Measurements from ENCODE around the gene BHLHE40. TPM values are rescaled to one million over a fixed set of nuclear protein-coding genes. Genes with fewer than 3 reads are reported as not detected.

BHLHE40 gene
- total and polyA plus RNA-seq, 2 of the 4 experiments (the other 2 are of a cell fraction), result 22.8 to 31.8 TPM

GRCh38 chr3:5004319-5005152 lies 25.3 kb downstream of the BHLHE40 start:
- H4K8ac ChIP-seq (ENCODE audit: low read depth in 2 of 2, low read length in 2 of 2), result no peak overlapping the region
- H4K20me1 ChIP-seq (ENCODE audit: insufficient read depth, low read length), result no peaks in the 10 kb centered on the region
- no peak overlapping the region for H2AK5ac ChIP-seq (ENCODE audit: low read depth, low read length)
- no peaks in the 10 kb centered on the region for H3K27me3 ChIP-seq (ENCODE audit: control insufficient read depth, insufficient read depth, low read length)
- no peak for ATAC-seq (ENCODE audit: low read depth)
- no peak overlapping the region for H2BK15ac ChIP-seq (ENCODE audit: low read depth, low read length)
- no peak overlapping the region for H2BK20ac ChIP-seq (ENCODE audit: low read depth, low read length)
- TF ChIP-seq FOS (IDR thresholded peaks at IDR 0.05; ENCODE audit: low read depth, low read length), result no peak
- no peak for TF ChIP-seq ELK1 (IDR thresholded peaks at IDR 0.05; ENCODE audit: borderline replicate concordance, low read depth, low read length)
- TF ChIP-seq CEBPB (IDR thresholded peaks at IDR 0.05; ENCODE audit: low read depth, low read length), result no peak
- TF ChIP-seq MAZ (IDR thresholded peaks at IDR 0.05; ENCODE audit: borderline replicate concordance, low read depth, low read length), result no peak
- TF ChIP-seq CTCF (conservative IDR thresholded peaks at IDR 0.05; ENCODE audit: low read depth, low read length), result no peak
- no peak for TF ChIP-seq MAFK (IDR thresholded peaks at IDR 0.05; ENCODE audit: low read depth, low read length)
- TF ChIP-seq SMC3 (IDR thresholded peaks at IDR 0.05; ENCODE audit: low read depth, low read length), result no peak
- TF ChIP-seq CHD1 (IDR thresholded peaks at IDR 0.05; ENCODE audit: low read depth, low read length), result no peak
- TF ChIP-seq RAD21 (IDR thresholded peaks at IDR 0.05; ENCODE audit: low read length), result no peak
- no peak for TF ChIP-seq RFX5 (IDR thresholded peaks at IDR 0.05; ENCODE audit: low read depth, low read length)
- H3K4me1 ChIP-seq (ENCODE audit: control insufficient read depth, insufficient read depth, low read length), result no peaks in the 10 kb centered on the region; the same call in 1 of the 2 replicates
- no peak overlapping the region for H3K27ac ChIP-seq (ENCODE audit: insufficient read depth, low read length)
- H4K5ac ChIP-seq (ENCODE audit: low read depth, low read length), result no peak overlapping the region
- no peak overlapping the region for H3K4ac ChIP-seq (ENCODE audit: low read depth, low read length)
- no peaks in the 10 kb centered on the region for H3K79me1 ChIP-seq (ENCODE audit: low read depth in 1 of 2, low read length in 2 of 2)
- H3K23ac ChIP-seq (ENCODE audit: low read depth, low read length), result no peak overlapping the region
- no peak overlapping the region for H4K91ac ChIP-seq (ENCODE audit: insufficient read depth, low read depth, low read length)
- H3K36me3 ChIP-seq (ENCODE audit: control insufficient read depth, insufficient read depth, low read length), result no peaks in the 10 kb centered on the region
- no peak overlapping the region for H3K9ac ChIP-seq (ENCODE audit: low read depth, low read length)
- no TSS peak for BruUV-seq (replicated peaks)
- H3K14ac ChIP-seq (replicated peaks; ENCODE audit: low read depth, low read length), result peak overlapping the region; percentile 34; the same call in 1 of the 2 replicates
- no peak overlapping the region for H3K18ac ChIP-seq (ENCODE audit: low read depth, low read length)
- H3K4me2 ChIP-seq (ENCODE audit: low read depth, low read length), result no peak overlapping the region
- dilution Hi-C loops (cut with HindIII; ENCODE audit: low sequenced_read_pairs, unreplicated experiment), result no loop called here
- in situ Hi-C loops (cut with MboI; ENCODE audit: low sequenced_read_pairs), result no loop called here
- CTCF ChIA-PET, result interaction anchor here (0.8 kb wide), 1 partner anchor 13 kb away, joined by 3 read pairs; no protein-coding TSS in a partner anchor
- H2BK120ac ChIP-seq (ENCODE audit: low read depth, low read length), result no peak overlapping the region
- intact Hi-C loops (cut with micrococcal nuclease), result no loop called here
- 0 out of 2 replicates have a peak, but pooled peaks cover 2% of the 10 kb centered on the region for H3K9me1 ChIP-seq (ENCODE audit: insufficient read depth, low read length)
- no peak overlapping the region for H2AK9ac ChIP-seq (replicated peaks; ENCODE audit: low read depth, low read length, poor library complexity)
- H3K56ac ChIP-seq (ENCODE audit: extremely low read depth, insufficient read depth, low read length), result no peak overlapping the region
- POLR2A ChIA-PET (ENCODE audit: unreplicated experiment), result no interaction called here
- DNase-seq, result no peak
- H2AFZ ChIP-seq (replicated peaks; ENCODE audit: low read length, poor library complexity), result no peak overlapping the region
- no peak overlapping the region for H2BK5ac ChIP-seq (ENCODE audit: low read depth, low read length, poor library complexity, severe bottlenecking)
- WGBS, 2 experiments (ENCODE audit: extremely low coverage in 2 of 2, insufficient read length in 1 of 2), result 73% methylated on average over 3 of the region's 12 CpGs; no CpG with 5 or more reads in 1 of the 2 experiments
- H3K4me3 ChIP-seq (ENCODE audit: insufficient read depth, low read depth, low read length), result no peak overlapping the region
- H3K9me3 ChIP-seq (ENCODE audit: control insufficient read depth, insufficient read depth, low read length), result no peaks in the 10 kb centered on the region

Data from IMR-90 (cell line).